HEK293T (cell line): ENCODE measurements around the gene FBXL17.

Experiments
- CTCF ChIA-PET: fragments of 350-600 bp; formaldehyde crosslinking; extraction: SDS; loops from one replicate; lab custom pipeline; 2021; ENCODE audit warnings: antibody characterized with exemption, inconsistent platforms; lab: Yijun Ruan, JAX
- POLR2A ChIA-PET: fragments of 350-600 bp; formaldehyde crosslinking; extraction: SDS; loops from one replicate; lab custom pipeline; 2020; ENCODE audit warnings: antibody characterized with exemption, inconsistent platforms; lab: Yijun Ruan, JAX
- DNase-seq: peaks from one replicate; pipeline ENCODE4 v3.0.0; 2012; ENCODE audit warnings: mixed read lengths; ENCODE audit errors: extremely low spot score
- ARNT ChIP-seq: fragments of 450-650 bp; IDR thresholded peaks from 2 replicates; pipeline ENCODE4 v1.6.1; 2017; ENCODE audit warnings: mild to moderate bottlenecking
- BHLHE40 ChIP-seq: fragments of 450-650 bp; IDR thresholded peaks from 2 replicates; pipeline ENCODE4 v1.6.1; 2016; ENCODE audit warnings: mild to moderate bottlenecking, moderate library complexity, borderline replicate concordance
- CTBP1 ChIP-seq: fragments of 450-650 bp; IDR thresholded peaks from 2 replicates; pipeline ENCODE4 v1.6.1; 2016; ENCODE audit warnings: borderline replicate concordance
- ELF4 ChIP-seq: fragments of 450-650 bp; IDR thresholded peaks from 2 replicates; pipeline ENCODE4 v1.6.1; 2017; ENCODE audit warnings: antibody characterized with exemption
- FOXA1 ChIP-seq: fragments of 450-650 bp; IDR thresholded peaks from 2 replicates; pipeline ENCODE4 v1.6.1; 2016; ENCODE audit warnings: mild to moderate bottlenecking
- FOXK2 ChIP-seq: fragments of 450-650 bp; IDR thresholded peaks from 2 replicates; pipeline ENCODE4 v1.6.1; 2016; ENCODE audit warnings: mild to moderate bottlenecking
- FOXM1 ChIP-seq: fragments of 450-650 bp; IDR thresholded peaks from 2 replicates; pipeline ENCODE4 v1.6.1; 2017; ENCODE audit warnings: mild to moderate bottlenecking, borderline replicate concordance
- HDGF ChIP-seq: fragments of 450-650 bp; IDR thresholded peaks from 2 replicates; pipeline ENCODE4 v1.6.1; 2017; ENCODE audit warnings: antibody characterized with exemption, borderline replicate concordance
- L3MBTL2 ChIP-seq: fragments of 450-650 bp; conservative IDR thresholded peaks from 2 replicates; pipeline ENCODE4 v1.6.1; 2016; ENCODE audit warnings: mild to moderate bottlenecking
- LEF1 ChIP-seq: fragments of 450-650 bp; IDR thresholded peaks from 2 replicates; pipeline ENCODE4 v1.6.1; 2017; ENCODE audit warnings: mild to moderate bottlenecking, borderline replicate concordance
- NFRKB ChIP-seq: fragments of 450-650 bp; IDR thresholded peaks from 2 replicates; pipeline ENCODE4 v1.6.1; 2016; ENCODE audit warnings: mild to moderate bottlenecking, moderate library complexity
- PKNOX1 ChIP-seq: fragments of 450-650 bp; IDR thresholded peaks from 2 replicates; pipeline ENCODE4 v1.6.1; 2016
- SP1 ChIP-seq: fragments of 450-650 bp; IDR thresholded peaks from 2 replicates; pipeline ENCODE4 v1.6.1; 2017
- SUZ12 ChIP-seq: fragments of 450-650 bp; IDR thresholded peaks from 2 replicates; pipeline ENCODE4 v1.6.1; 2016; ENCODE audit warnings: mild to moderate bottlenecking
- TARDBP ChIP-seq: fragments of 450-650 bp; IDR thresholded peaks from 2 replicates; pipeline ENCODE4 v1.6.1; 2016
- ZNF384 ChIP-seq: fragments of 450-650 bp; IDR thresholded peaks from 2 replicates; pipeline ENCODE4 v1.6.1; 2016

Gene FBXL17

DNA sequence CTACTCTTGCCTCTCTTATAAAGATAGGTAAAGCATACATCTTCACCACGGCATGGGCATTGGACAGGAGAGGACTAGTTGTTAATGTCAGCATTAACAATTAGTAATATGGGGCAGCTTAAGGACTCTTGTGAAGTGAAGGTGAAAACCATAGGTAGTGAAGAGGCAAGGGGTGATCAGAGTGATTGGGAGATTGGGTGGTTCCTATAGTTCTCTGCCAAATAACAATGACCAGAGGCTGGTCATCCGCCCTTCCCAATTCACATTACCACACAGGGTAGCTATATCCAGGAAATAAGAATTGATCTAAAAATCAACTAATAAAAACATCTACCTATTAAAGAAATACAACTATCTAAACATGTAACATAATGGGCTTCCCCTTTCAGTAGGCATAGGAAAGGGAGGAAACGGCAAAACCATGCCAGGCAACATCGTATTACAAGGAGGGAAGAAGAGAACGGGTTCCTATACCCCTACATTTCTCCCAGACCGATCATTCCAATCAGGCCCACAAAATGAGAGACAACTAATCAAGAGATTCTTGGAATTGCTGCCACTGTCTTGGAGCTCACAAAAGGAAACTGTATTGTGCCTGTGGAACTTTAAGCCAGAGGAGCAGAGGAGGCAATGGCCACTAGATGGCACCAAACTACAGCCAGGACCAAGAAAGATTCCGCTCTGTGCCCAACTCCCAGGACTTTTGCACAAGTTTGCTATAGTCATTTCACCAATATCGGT, 121.6 kb downstream of the FBXL17 start:
- ChIA-PET POLR2A (interaction anchor here (1.6 kb wide), 1 partner anchor 122 kb away, joined by 7 read pairs; the partner anchor contains the start of gene FBXL17), CTCF (interaction anchor here (0.6 to 2.7 kb wide), 15 partner anchors 8 to 201 kb away, joined by 3 to 20 read pairs (median 3); no protein-coding TSS in a partner anchor)
- TF ChIP-seq ELF4 = no peak
- DNase-seq = peak; percentile 74

DNA sequence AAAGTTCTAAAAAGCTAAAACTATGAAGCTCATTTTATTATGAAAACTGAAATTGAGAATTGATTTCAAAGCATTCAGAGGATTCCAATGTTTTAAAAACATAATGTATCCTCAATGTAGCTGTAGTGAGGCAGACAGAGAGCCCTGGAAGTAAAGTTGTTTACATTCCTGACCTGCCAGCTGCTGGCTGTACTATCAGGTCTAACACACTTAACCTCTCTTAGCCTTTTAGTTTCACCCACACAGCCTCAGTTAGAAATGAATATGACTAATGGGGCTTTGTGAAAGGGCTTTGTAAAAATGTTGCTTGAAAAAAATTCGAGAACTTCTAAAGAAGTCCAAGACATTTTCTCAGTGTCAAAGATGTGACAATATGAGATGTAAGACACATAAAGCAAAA, 122.6 kb downstream of the FBXL17 start:
- ChIA-PET POLR2A (interaction anchor here (1.6 kb wide), 1 partner anchor 123 kb away, joined by 7 read pairs; the partner anchor contains the start of gene FBXL17), CTCF (interaction anchor here (0.8 to 2.7 kb wide), 3 partner anchors 15 to 1117 kb away, joined by 4 to 20 read pairs (median 4); no protein-coding TSS in a partner anchor)
- TF ChIP-seq LEF1 (no peak), TARDBP (no peak), ZNF384 (no peak), HDGF (no peak), ARNT (no peak)
- DNase-seq = no peak

GRCh38 chr5:108257996-108258395, 123.9 kb downstream of the FBXL17 start:
- no peak for DNase-seq
- TF ChIP-seq CTBP1 (no peak), FOXA1 (no peak), L3MBTL2 (no peak)
- ChIA-PET POLR2A (no interaction called here), CTCF (no interaction called here)

DNA sequence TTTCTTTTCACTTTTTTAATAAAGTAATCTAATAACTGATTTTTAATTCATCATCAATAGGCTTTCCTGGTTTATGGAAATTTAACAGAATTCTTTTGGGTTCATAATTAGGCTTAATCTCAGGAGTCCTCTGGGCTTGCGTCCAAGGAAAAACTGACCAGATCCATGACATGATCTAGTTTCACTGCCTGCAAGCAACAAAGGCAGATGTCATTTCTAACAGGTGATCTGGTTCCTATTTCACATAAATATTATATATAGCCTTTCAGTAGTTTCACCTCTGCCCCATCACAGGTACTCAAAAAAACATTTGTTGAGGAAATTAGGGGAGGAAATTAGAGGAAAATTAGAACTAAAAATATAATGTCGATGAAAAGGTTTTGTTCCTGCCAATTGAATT, 126.4 kb downstream of the FBXL17 start:
- POLR2A ChIA-PET = no interaction called here
- DNase-seq = no peak
- TF ChIP-seq HDGF (no peak), PKNOX1 (no peak), L3MBTL2 (no peak), LEF1 (no peak), SUZ12 (no peak)
- CTCF ChIA-PET = interaction anchor here (0.7 kb wide), 1 partner anchor 812 kb away, joined by 3 read pairs; no protein-coding TSS in a partner anchor

DNA sequence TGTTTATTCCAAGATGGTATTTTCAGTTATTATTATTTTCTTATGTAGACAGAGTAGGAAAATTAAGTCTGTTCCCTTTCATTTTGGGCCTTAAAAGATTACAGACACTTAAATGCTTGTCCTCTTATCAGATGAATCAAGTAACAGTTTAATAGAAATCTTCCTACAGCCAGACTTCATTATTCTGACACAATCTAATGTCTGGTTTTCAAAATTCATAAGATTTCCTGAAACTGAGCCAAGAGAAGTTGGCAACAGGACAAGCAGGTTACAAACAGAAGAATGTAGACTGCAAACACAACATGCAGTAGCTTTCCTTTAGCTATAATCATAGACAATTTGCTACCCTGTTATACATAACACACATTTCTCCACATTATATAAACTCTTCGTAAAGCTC, 130.5 kb downstream of the FBXL17 start:
- no peak for DNase-seq
- TF ChIP-seq L3MBTL2 (no peak), NFRKB (no peak), CTBP1 (no peak), LEF1 (no peak), FOXA1 (no peak), SP1 (no peak), PKNOX1 (no peak), BHLHE40 (no peak), ELF4 (no peak), HDGF (no peak), FOXM1 (no peak), TARDBP (no peak), FOXK2 (no peak), ARNT (no peak)
- ChIA-PET CTCF (interaction anchor here (1.6 kb wide), 1 partner anchor 9 kb away, joined by 8 read pairs; no protein-coding TSS in a partner anchor), POLR2A (no interaction called here)

DNA sequence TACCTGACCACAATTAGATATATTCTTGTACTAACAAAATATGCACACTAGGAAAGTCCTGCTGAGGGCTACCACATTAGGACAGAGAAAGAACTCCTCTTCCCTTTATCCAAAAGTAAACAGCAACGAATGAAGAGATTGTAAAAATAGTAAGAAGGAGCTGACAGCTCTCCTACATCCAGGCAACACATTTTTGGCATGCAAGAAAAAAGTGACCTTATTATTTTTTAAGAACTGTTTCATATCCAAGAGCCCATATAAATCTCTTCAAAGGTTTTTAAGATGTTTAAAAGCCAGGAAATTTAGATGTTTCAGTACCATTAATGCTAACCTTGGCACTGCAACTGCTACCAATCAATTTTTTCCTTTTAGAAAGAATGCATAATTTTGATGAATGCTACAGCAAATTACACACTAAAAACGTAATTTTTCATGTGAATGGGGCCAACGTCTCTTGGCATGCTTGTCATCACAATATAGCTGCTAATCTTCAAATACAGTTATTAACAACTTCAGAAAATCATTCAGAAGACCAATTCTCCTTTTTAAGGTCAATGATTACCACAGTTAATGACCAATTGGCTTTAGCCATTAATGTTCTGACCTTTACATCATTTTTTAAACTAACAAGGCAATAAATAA, 132.0 kb downstream of the FBXL17 start:
- POLR2A ChIA-PET = no interaction called here
- CTCF ChIA-PET = interaction anchor here (1.2 kb wide), 1 partner anchor 10 kb away, joined by 6 read pairs; no protein-coding TSS in a partner anchor
- no peak for DNase-seq
- TF ChIP-seq ELF4 (no peak), FOXM1 (no peak), LEF1 (no peak), FOXA1 (no peak), TARDBP (no peak), BHLHE40 (no peak), PKNOX1 (no peak), SUZ12 (no peak), SP1 (no peak), L3MBTL2 (no peak), HDGF (no peak), FOXK2 (no peak), ZNF384 (no peak), NFRKB (no peak), ARNT (no peak), CTBP1 (no peak)
